IPS-15b (cell line): ENCODE results near the gene CCR2.
"Not testable (repeated sequence)": the region's sequence is repeated elsewhere in the genome, so short reads cannot be mapped to it uniquely, and the experiment has no call there.

Source experiments
- H3K27me3 ChIP-seq: one replicate; pipeline ENCODE4 v1.6.1; 2013; ENCODE audit warnings: low read length; ENCODE audit not compliant: control insufficient read depth, insufficient read depth
- H3K36me3 ChIP-seq: one replicate; pipeline ENCODE4 v1.6.1; 2013; ENCODE audit warnings: low read length; ENCODE audit not compliant: control insufficient read depth, insufficient read depth
- H3K4me1 ChIP-seq: one replicate; pipeline ENCODE4 v1.6.1; 2013; ENCODE audit warnings: mild to moderate bottlenecking, low read length; ENCODE audit not compliant: control insufficient read depth, insufficient read depth
- H3K4me3 ChIP-seq: one replicate; pipeline ENCODE4 v1.5.1; 2013; ENCODE audit warnings: low read depth, low read length
- H3K9ac ChIP-seq: one replicate; pipeline ENCODE4 v1.6.1; 2013; ENCODE audit warnings: low read depth, mild to moderate bottlenecking, low read length
- H3K9me3 ChIP-seq: one replicate; pipeline ENCODE4 v1.6.1; 2013; ENCODE audit warnings: mild to moderate bottlenecking, low read length; ENCODE audit not compliant: control insufficient read depth, insufficient read depth

CCR2 gene

GRCh38 chr3:46383951-46384330, 30.0 kb downstream of the CCR2 start:
- peaks cover 6% of the 10 kb centered on the region for H3K4me1 ChIP-seq
- no peak overlapping the region for H3K9ac ChIP-seq
- H3K4me3 ChIP-seq = no peak overlapping the region
- H3K36me3 ChIP-seq = no peaks in the 10 kb centered on the region
- H3K27me3 ChIP-seq = no peaks in the 10 kb centered on the region
- H3K9me3 ChIP-seq = no peaks in the 10 kb centered on the region

GRCh38 chr3:46386205-46386604, 32.3 kb downstream of the CCR2 start:
- Histone ChIP-seq H3K27me3 (no peaks in the 10 kb centered on the region), H3K9ac (no peak overlapping the region), H3K9me3 (no peaks in the 10 kb centered on the region), H3K4me3 (no peak overlapping the region), H3K36me3 (no peaks in the 10 kb centered on the region), H3K4me1 (peaks cover 2% of the 10 kb centered on the region)

GRCh38 chr3:46388847-46389246, 34.9 kb downstream of the CCR2 start:
- not testable (repeated sequence) for H3K9me3 ChIP-seq, H3K4me3 ChIP-seq, H3K9ac ChIP-seq, H3K4me1 ChIP-seq, H3K36me3 ChIP-seq, H3K27me3 ChIP-seq

- peaks cover 5% of the 10 kb centered on the region for H3K4me1 ChIP-seq
- no peaks in the 10 kb centered on the region for H3K9me3 ChIP-seq
- no peak overlapping the region for H3K4me3 ChIP-seq
- H3K27me3 ChIP-seq = no peaks in the 10 kb centered on the region
- no peaks in the 10 kb centered on the region for H3K36me3 ChIP-seq
- H3K9ac ChIP-seq = no peak overlapping the region
These were observed 35.4 kb downstream of the CCR2 start for GRCh38 chr3:46389306-46389705.

GRCh38 chr3:46391526-46391925, 37.6 kb downstream of the CCR2 start:
- not testable (repeated sequence) for H3K9me3 ChIP-seq, H3K4me1 ChIP-seq, H3K36me3 ChIP-seq, H3K4me3 ChIP-seq, H3K27me3 ChIP-seq, H3K9ac ChIP-seq

- Histone ChIP-seq H3K27me3 (no peaks in the 10 kb centered on the region), H3K9ac (no peak overlapping the region), H3K36me3 (no peaks in the 10 kb centered on the region), H3K4me3 (no peak overlapping the region), H3K9me3 (no peaks in the 10 kb centered on the region), H3K4me1 (peaks cover 3% of the 10 kb centered on the region)
These were observed 39.1 kb downstream of the CCR2 start for GRCh38 chr3:46393011-46393410.

- Histone ChIP-seq H3K27me3 (no peaks in the 10 kb centered on the region), H3K36me3 (no peaks in the 10 kb centered on the region), H3K9ac (no peak overlapping the region), H3K4me1 (peaks cover 3% of the 10 kb centered on the region), H3K9me3 (no peaks in the 10 kb centered on the region), H3K4me3 (no peak overlapping the region)
These were observed 39.9 kb downstream of the CCR2 start for GRCh38 chr3:46393554-46394434.

GRCh38 chr3:46395210-46395661, 41.3 kb downstream of the CCR2 start:
- Histone ChIP-seq H3K36me3 (no peaks in the 10 kb centered on the region), H3K4me1 (peaks cover 3% of the 10 kb centered on the region), H3K9ac (no peak overlapping the region), H3K4me3 (no peak overlapping the region), H3K27me3 (no peaks in the 10 kb centered on the region), H3K9me3 (no peaks in the 10 kb centered on the region)

- H3K4me3 ChIP-seq = no peak overlapping the region
- H3K27me3 ChIP-seq = no peaks in the 10 kb centered on the region
- H3K9me3 ChIP-seq = no peaks in the 10 kb centered on the region
- peaks cover 3% of the 10 kb centered on the region for H3K4me1 ChIP-seq
- H3K36me3 ChIP-seq = no peaks in the 10 kb centered on the region
- no peak overlapping the region for H3K9ac ChIP-seq
These were observed 42.0 kb downstream of the CCR2 start for GRCh38 chr3:46395766-46396530.

GRCh38 chr3:46397111-46397510, 43.2 kb downstream of the CCR2 start:
- Histone ChIP-seq H3K4me3 (no peak overlapping the region), H3K4me1 (peaks cover 3% of the 10 kb centered on the region), H3K36me3 (no peaks in the 10 kb centered on the region), H3K9ac (no peak overlapping the region), H3K9me3 (no peaks in the 10 kb centered on the region), H3K27me3 (no peaks in the 10 kb centered on the region)

- peaks cover 3% of the 10 kb centered on the region for H3K4me1 ChIP-seq
- no peaks in the 10 kb centered on the region for H3K9me3 ChIP-seq
- H3K4me3 ChIP-seq = no peak overlapping the region
- H3K9ac ChIP-seq = no peak overlapping the region
- H3K27me3 ChIP-seq = no peaks in the 10 kb centered on the region
- no peaks in the 10 kb centered on the region for H3K36me3 ChIP-seq
These were observed 44.5 kb downstream of the CCR2 start for GRCh38 chr3:46398186-46398955.
